Ammon's horn (tissue), 1 donor: ENCODE results near the gene SYVN1.
A peak's percentile ranks its signal among the peaks of the same experiment; 100 is the strongest.

Source experiments
- DNase-seq: peaks from one replicate; pipeline ENCODE4 v3.0.0-alpha.2; 2016; ENCODE audit warnings: low spot score

Gene SYVN1

DNA sequence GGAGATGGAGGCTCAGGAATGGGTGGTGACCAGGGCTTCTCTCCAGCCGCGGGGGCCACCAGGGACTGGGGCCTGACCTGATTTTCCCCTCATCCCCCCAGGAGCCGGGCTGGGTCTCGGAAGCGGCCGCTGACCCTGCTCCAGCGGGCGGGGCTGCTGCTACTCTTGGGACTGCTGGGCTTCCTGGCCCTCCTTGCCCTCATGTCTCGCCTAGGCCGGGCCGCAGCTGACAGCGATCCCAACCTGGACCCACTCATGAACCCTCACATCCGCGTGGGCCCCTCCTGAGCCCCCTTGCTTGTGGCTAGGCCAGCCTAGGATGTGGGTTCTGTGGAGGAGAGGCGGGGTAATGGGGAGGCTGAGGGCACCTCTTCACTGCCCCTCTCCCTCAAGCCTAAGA lies 46.5 kb downstream of the SYVN1 start:
- DNase-seq: no peak

DNA sequence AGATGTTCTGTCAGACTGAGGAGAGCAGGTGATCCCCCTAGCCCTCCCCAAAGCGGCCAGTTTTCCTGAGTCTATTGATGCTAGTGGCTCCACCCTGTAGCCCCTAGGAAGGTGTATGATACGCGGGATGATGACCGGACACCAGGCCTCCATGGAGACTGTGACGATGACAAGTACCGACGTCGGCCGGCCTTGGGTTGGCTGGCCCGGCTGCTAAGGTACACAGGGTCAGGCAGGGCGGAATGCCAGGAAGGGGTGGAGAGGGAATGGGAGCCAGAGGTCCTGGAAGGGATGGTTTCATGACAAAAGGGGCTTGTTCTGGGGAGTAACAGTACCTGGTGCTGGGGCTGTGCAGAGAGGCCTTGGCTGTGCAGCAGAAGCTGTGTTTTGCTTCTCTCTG lies 47.1 kb downstream of the SYVN1 start:
- DNase-seq: no peak

DNA sequence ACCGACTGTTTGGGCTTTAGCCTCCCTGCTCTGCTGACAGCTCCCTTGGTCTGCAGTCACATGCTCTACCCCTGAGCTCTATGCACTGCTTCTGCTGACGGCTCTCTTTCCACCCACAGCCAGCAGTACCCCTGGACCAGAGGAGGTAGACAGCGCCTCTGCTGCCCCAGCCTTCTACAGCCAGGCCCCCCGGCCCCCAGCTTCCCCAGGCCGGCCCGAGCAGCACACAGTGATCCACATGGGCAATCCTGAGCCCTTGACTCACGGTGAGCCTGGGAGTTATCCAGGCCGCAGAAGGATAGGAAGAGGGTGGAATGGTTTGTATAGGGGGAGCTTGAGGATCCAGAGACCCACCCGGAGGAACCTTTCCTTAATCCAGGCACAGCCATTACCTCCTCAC lies 47.5 kb downstream of the SYVN1 start:
- DNase-seq: no peak

DNA sequence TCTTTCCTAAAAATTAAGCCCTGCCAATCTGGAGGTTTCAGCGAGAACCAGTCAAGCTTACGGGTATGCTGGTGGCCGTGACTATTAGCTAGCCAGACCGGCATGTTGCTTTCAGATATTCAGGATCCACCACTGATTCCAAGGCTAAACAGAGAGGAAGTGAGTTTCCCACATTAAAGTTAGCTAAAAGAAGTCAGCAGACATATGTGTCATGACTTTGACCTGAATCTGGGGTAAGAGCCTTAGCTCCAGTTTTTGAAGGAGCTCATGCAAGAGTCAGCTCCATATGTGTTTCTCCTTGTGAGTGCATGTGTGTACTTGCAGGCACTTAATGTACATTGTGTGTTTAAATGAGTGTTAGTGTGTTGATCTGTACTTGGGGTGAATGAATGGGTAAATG lies 48.9 kb downstream of the SYVN1 start:
- no peak for DNase-seq

DNA sequence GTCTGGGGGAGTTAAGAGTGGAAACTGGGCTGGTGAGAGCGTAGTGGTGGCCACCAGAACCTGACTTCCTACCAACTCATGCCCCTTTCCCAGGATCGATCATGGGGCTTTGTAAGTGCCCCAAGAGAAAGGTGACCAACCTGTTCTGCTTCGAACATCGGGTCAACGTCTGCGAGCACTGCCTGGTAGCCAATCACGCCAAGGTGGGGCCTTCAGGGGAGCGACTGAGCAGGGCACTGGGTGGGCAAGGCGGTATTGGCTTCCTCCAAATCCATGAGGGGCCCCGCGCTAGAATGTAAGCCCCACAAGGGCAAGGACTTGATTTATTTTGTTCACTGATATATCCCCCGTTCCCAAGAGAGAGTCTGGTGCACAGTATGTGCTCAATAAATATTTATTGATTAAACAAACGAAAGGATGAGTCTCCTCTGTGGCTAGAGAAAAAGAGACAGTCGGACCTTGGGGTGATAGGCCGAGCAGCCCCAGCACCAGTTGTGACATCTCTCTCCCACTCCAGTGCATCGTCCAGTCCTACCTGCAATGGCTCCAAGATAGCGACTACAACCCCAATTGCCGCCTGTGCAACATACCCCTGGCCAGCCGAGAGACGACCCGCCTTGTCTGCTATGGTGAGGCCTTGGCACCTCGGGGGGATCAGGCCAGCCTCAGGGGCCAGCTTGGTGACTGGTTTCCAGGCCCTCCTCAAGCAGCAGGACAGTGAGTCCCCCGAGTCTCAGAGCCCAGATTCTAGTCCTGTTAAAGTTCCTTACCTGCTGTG lies 49.5 kb downstream of the SYVN1 start:
- DNase-seq: no peak

DNA sequence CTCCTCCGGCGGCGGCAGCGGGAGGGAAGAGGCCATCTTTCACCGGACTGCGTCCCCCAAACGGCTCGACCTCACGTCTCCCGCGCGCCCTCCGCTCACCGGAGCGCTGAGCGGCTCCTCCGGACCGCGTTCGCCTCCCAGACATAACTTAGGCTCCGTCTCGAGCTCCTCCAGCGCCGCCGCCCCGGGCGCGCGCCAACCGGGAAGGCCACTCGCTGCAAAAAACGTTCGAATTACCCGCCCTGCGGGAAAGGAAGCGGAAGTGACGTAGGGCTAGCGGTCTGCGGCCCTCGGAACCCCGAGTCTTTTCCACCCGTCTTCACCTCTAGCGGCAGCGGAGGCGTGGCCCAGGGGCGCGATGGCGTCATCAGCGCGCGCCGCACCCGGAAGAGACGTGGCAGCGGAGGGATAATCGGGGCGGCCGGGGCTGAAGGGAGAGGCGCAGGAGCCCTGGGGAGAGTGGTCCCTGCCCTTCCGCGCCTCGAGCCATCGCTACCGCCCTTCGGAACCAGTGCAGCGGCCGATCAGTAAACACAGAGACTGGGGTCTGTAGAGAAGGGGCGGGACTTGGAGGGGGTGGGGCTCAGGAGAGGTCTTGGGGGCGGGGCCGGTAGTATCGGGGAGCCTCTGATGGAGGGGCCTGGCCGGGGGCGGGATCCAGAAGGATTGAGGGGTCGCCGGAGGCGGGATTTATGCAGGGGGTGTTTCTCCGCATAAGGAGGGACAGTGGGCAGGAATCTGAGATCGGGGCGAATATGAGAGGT lies 50.3 kb downstream of the SYVN1 start, which contains the start of the genes CDCA5 and ZFPL1:
TSS of gene CDCA5 (minus strand) at position 207 of the 764 bp plus-strand sequence. CDS start at position 145, 62 bp downstream.
TSS of gene ZFPL1 (plus strand) at position 389 of the 764 bp plus-strand sequence. CDS start 477 bp downstream, outside the sequence.
- DNase-seq: peak; percentile 97

DNA sequence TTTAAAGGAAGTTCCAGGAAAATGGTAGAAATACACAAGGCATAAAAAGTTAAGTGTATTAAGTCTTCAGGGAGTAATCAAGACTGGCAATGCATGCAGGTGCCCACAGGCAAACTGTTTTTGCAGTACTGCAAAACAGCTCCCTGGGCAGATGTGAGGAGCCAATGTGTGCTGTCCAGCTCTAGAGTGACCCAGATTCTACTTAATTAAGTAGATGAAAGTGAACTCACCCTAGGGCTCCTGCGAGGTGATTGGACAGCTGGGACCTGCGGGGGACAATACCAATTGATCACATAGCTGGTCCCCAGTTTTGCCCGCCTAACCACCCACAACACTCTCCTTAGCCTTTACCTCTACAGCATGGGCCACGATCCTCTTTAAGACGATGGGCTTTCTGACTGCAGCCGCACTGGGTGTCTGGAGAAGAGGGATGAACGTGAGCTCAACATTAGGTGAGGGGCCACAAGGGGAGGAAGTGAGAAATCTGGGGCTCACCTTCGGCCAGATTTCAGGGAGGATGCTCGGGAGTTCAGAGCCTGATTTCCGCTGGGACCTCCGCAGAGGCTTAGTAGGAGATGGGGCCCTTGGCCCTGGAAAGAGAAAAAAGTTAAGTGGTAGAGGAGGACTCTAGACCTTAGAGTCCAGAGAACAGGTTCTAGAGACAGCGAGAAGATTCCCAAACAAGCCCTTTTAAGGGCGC lies 51.0 kb downstream of the SYVN1 start:
- DNase-seq: no peak

DNA sequence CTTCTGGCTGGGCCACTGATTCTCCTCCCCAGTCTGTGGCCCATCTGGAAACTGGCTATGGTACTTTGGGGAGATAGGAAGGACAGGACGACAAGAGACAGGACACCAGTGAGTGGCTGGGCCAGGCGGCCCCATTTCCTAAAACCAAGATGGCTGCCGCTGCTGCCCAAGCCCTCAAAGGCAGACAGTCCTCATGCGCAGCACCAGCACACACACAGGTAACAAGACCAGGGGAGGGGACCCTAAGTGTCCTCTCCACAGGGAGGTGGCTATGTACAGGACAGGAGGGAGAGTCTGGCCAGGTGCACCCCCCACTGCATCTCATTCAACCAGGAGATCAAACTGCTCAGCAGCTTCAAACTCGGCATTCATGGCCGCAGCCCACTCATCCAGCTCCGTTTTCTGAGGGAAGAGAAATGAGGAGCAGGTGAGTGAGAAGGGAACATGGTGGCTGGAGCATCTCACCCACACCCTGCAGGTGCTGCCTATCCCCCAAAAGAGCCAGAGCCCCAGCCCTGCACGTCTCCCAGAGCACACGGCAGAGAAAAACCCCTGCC lies 55.5 kb downstream of the SYVN1 start:
- no peak for DNase-seq

DNA sequence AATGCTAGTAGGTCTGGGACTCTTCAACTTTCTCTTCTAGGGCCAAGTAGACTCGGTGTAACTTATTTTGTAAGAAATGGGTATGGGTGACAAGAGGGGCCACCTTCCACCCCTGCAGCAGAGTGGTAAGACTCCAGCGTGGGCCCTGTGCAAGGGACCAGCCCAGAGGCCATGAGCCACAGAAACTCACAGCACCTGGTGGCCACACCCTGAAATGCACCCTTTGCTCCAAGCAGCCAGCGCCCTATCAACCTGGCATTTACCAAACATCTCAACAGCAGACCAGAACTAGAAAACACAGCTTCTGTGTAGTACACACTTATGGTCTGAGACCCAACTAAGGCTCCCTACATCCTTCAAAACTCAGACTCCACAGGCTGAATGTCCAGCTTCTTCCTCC lies 56.2 kb downstream of the SYVN1 start:
- DNase-seq: no peak

DNA sequence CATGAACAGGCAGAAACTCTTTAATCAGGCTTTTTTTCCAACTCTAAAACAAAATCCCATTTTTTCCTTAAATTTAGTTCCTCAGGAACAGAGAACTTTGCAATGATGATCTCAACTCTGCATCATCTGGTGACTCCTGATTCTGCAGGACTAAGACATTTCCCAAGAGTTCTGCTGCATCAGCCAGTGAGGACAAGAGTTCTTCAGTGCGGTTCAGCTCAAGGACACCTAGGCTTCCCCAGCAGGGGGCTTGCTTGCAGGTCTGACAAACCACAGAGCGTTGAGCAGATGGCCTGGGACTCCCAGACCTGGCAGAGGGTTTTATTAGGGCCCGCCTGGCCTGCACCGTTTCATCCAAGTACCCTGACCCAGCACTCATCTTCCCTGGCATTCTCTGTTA lies 56.9 kb downstream of the SYVN1 start:
- DNase-seq: no peak
